ENCODE measurements around the gene FAM107A. TPM values are rescaled to one million over a fixed set of nuclear protein-coding genes. Genes with fewer than 3 reads are reported as not detected.

Gene FAM107A
- total RNA-seq, 1 experiment from 2014 or later: not detected

- ChIA-PET POLR2A (no interaction called here), CTCF (interaction anchor here (0.6 to 14.9 kb wide), 3 partner anchors 11 to 433 kb away, joined by 3 to 358 read pairs (median 44); partner anchors contain the start of gene FAM107A)
- Mint-ChIP-seq H3K36me3 (ENCODE audit: insufficient read depth, unreplicated experiment) (no peaks in the 10 kb centered on the region), H3K27me3 (ENCODE audit: insufficient read depth, unreplicated experiment) (no peaks in the 10 kb centered on the region), H3K4me1 (ENCODE audit: insufficient read depth, unreplicated experiment) (no peaks in the 10 kb centered on the region), H3K4me3 (ENCODE audit: unreplicated experiment) (no peak overlapping the region), H3K9me3 (ENCODE audit: unreplicated experiment) (no peaks in the 10 kb centered on the region), H3K27ac (ENCODE audit: low read depth, unreplicated experiment) (no peak overlapping the region)
- no peak for TF ChIP-seq CTCF (IDR thresholded peaks at IDR 0.05; ENCODE audit: unreplicated experiment)
- no TSS peak for BruUV-seq (replicated peaks)
- intact Hi-C loops (cut with micrococcal nuclease): no loop called here
- no peak for DNase-seq (ENCODE audit: unreplicated experiment)
These were observed 43.2 kb upstream of the FAM107A start for GRCh38 chr3:58620421-58620820.

DNA sequence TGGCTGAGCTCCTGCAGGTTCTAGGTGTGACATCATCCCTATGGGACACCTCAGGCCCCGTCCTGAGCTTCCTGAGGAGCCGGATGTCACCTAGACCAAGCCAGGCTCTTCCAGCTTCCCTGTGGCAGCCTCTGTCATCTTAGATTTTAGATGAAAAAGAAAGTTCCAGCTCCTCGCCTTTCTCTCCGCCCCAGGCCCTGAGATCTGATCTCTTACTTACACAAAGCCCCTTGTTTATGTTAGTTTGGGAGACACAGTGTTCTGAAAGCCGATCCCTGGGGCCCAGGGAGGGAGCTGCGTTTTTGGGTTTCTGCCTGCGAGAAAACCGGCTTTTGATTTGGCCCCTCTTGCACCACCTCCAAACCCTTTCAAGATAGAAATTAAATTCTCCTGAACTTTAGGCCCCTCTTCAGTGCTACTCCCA lies 40.2 kb upstream of the FAM107A start:
- ChIA-PET CTCF (interaction anchor here (0.6 to 3.5 kb wide), 7 partner anchors 9 to 285 kb away, joined by 3 to 27 read pairs (median 5); no protein-coding TSS in a partner anchor), POLR2A (interaction anchor here (1.4 kb wide), 1 partner anchor 10 kb away, joined by 3 read pairs; no protein-coding TSS in a partner anchor)
- H3K4me3 Mint-ChIP-seq (ENCODE audit: unreplicated experiment): no peak overlapping the region
- no peaks in the 10 kb centered on the region for H3K27me3 Mint-ChIP-seq (ENCODE audit: insufficient read depth, unreplicated experiment)
- no peaks in the 10 kb centered on the region for H3K36me3 Mint-ChIP-seq (ENCODE audit: insufficient read depth, unreplicated experiment)
- no peaks in the 10 kb centered on the region for H3K4me1 Mint-ChIP-seq (ENCODE audit: insufficient read depth, unreplicated experiment)
- no peak overlapping the region for H3K27ac Mint-ChIP-seq (ENCODE audit: low read depth, unreplicated experiment)
- no peak for DNase-seq (ENCODE audit: unreplicated experiment)
- no peaks in the 10 kb centered on the region for H3K9me3 Mint-ChIP-seq (ENCODE audit: unreplicated experiment)
- TF ChIP-seq CTCF (IDR thresholded peaks at IDR 0.05; ENCODE audit: unreplicated experiment): no peak
- BruUV-seq (replicated peaks): no TSS peak
- intact Hi-C loops (cut with micrococcal nuclease): no loop called here

- Mint-ChIP-seq H3K36me3 (ENCODE audit: insufficient read depth, unreplicated experiment) (peaks cover 6% of the 10 kb centered on the region), H3K9me3 (ENCODE audit: unreplicated experiment) (no peaks in the 10 kb centered on the region), H3K27me3 (ENCODE audit: insufficient read depth, unreplicated experiment) (no peaks in the 10 kb centered on the region), H3K4me3 (ENCODE audit: unreplicated experiment) (no peak overlapping the region), H3K4me1 (ENCODE audit: insufficient read depth, unreplicated experiment) (no peaks in the 10 kb centered on the region), H3K27ac (ENCODE audit: low read depth, unreplicated experiment) (peak overlapping the region; percentile 29)
- POLR2A ChIA-PET: no interaction called here
- CTCF ChIA-PET: interaction anchor here (0.8 to 1.6 kb wide), 2 partner anchors 17 to 150 kb away, joined by 3 to 9 read pairs; no protein-coding TSS in a partner anchor
- intact Hi-C loops (cut with micrococcal nuclease): no loop called here
- BruUV-seq (replicated peaks): no TSS peak
- no peak for TF ChIP-seq CTCF (IDR thresholded peaks at IDR 0.05; ENCODE audit: unreplicated experiment)
- DNase-seq (ENCODE audit: unreplicated experiment): no peak
These were observed 36.3 kb upstream of the FAM107A start for GRCh38 chr3:58613236-58614132.

- no TSS peak for BruUV-seq (replicated peaks)
- H3K27me3 Mint-ChIP-seq (ENCODE audit: insufficient read depth, unreplicated experiment): no peaks in the 10 kb centered on the region
- no peak overlapping the region for H3K4me3 Mint-ChIP-seq (ENCODE audit: unreplicated experiment)
- peak overlapping the region; percentile 29 for H3K27ac Mint-ChIP-seq (ENCODE audit: low read depth, unreplicated experiment)
- no peaks in the 10 kb centered on the region for H3K9me3 Mint-ChIP-seq (ENCODE audit: unreplicated experiment)
- CTCF ChIA-PET: interaction anchor here (0.8 to 1.6 kb wide), 2 partner anchors 18 to 149 kb away, joined by 3 to 9 read pairs; no protein-coding TSS in a partner anchor
- POLR2A ChIA-PET: no interaction called here
- DNase-seq (ENCODE audit: unreplicated experiment): no peak
- intact Hi-C loops (cut with micrococcal nuclease): no loop called here
- H3K36me3 Mint-ChIP-seq (ENCODE audit: insufficient read depth, unreplicated experiment): peaks cover 6% of the 10 kb centered on the region
- H3K4me1 Mint-ChIP-seq (ENCODE audit: insufficient read depth, unreplicated experiment): no peaks in the 10 kb centered on the region
- TF ChIP-seq CTCF (IDR thresholded peaks at IDR 0.05; ENCODE audit: unreplicated experiment): no peak
These were observed 35.6 kb upstream of the FAM107A start for GRCh38 chr3:58612830-58613229.
